A549 (cell line): Measurements from ENCODE around the gene IFT88. TPM values are rescaled to one million over a fixed set of nuclear protein-coding genes. Genes with fewer than 3 reads are reported as not detected.

Experiments used
- ATAC-seq, 2 experiments: fragments of 200-7000 bp in 1 of 2; fragments of >200 bp in 1 of 2; cut with Nextera tagmentation in 1 of 2; cut with Tn5 transposase in 1 of 2; 3 replicates each; pipeline versions ENCODE4 v1.8.0 to v1.9.1; 2018 to 2020; ENCODE audit warnings: mild to moderate bottlenecking in 1 of 2, moderate library complexity in 1 of 2
- CTCF ChIA-PET: fragments of 300-600 bp; sonication (Branson Sonifier 250); formaldehyde crosslinking; extraction: SDS; loops from one replicate; lab custom pipeline; 2021; ENCODE audit warnings: antibody characterized with exemption, inconsistent platforms; lab: Yijun Ruan, JAX
- POLR2A ChIA-PET: fragments of 350-600 bp; formaldehyde crosslinking; extraction: SDS; loops from one replicate; lab custom pipeline; 2021; ENCODE audit warnings: antibody characterized with exemption, inconsistent platforms; lab: Yijun Ruan, JAX
- DNase-seq, 2 experiments: peaks; one replicate each; pipeline versions ENCODE4 v3.0.0 to v3.0.0-alpha.2; 2011 to 2016; ENCODE audit warnings: low read depth in 1 of 2, low spot score in 1 of 2
- FAIRE-seq: peaks from 2 replicates; lab custom pipeline; 2011; peaks lifted over from hg19 to GRCh38; lab: Jason Lieb, UNC
- H3K27ac ChIP-seq, 2 experiments: fragments of >200 bp; sonication (Bioruptor Twin); formaldehyde crosslinking; 3 replicates each; pipeline ENCODE4 v1.5.1; 2016 to 2017
- H3K4me1 ChIP-seq: fragments of >200 bp; sonication (Bioruptor Twin); formaldehyde crosslinking; 3 replicates; pipeline ENCODE4 v1.6.1; 2016
- H3K4me2 ChIP-seq: fragments of >200 bp; sonication (Bioruptor Twin); formaldehyde crosslinking; 3 replicates; pipeline ENCODE4 v1.6.1; 2016
- H3K4me3 ChIP-seq: fragments of >200 bp; sonication (Bioruptor Twin); formaldehyde crosslinking; 3 replicates; pipeline ENCODE4 v1.5.1; 2016
- H3K9me3 ChIP-seq: fragments of >200 bp; sonication (Bioruptor Twin); formaldehyde crosslinking; 3 replicates; pipeline ENCODE4 v1.6.1; 2016
- CEBPB ChIP-seq, 2 experiments: fragments of >200 bp in 1 of 2; sonication (Bioruptor Twin) in 1 of 2; formaldehyde crosslinking in 1 of 2; IDR thresholded peaks; 2 replicates each; pipeline ENCODE4 v1.6.1; 2012 to 2016
- CTCF ChIP-seq: fragments of >200 bp; sonication (Bioruptor Twin); formaldehyde crosslinking; IDR thresholded peaks from 3 replicates; pipeline ENCODE4 v1.5.1; 2016
- E2F6 ChIP-seq: IDR thresholded peaks from 2 replicates; pipeline ENCODE4 v1.6.1; 2012; ENCODE audit warnings: low read depth, borderline replicate concordance
- EP300 ChIP-seq, 2 experiments: fragments of >200 bp; sonication (Bioruptor Twin); formaldehyde crosslinking; IDR thresholded peaks; 2 replicates in 1 of 2; 3 replicates in 1 of 2; pipeline ENCODE4 v1.6.1; 2016 to 2017
- FOSL2 ChIP-seq, 2 experiments: fragments of 450-650 bp in 1 of 2; fragments of >200 bp in 1 of 2; sonication (Bioruptor Twin) in 1 of 2; formaldehyde crosslinking; IDR thresholded peaks; 2 replicates each; pipeline versions ENCODE4 v1.5.0 to v1.6.1; 2016 to 2020; ENCODE audit warnings: mild to moderate bottlenecking in 1 of 2, moderate library complexity in 1 of 2
- GATA3 ChIP-seq: IDR thresholded peaks from 2 replicates; pipeline ENCODE4 v1.6.1; 2012; ENCODE audit warnings: borderline replicate concordance
- HDAC2 ChIP-seq: fragments of 200-600 bp; sonication (generic); IDR thresholded peaks from 2 replicates; pipeline ENCODE4 v1.6.1; 2016
- HEYL ChIP-seq: fragments of 250-450 bp; sonication (Bioruptor Pico); IDR thresholded peaks from 2 replicates; pipeline ENCODE4 v1.8.0; 2021; ENCODE audit warnings: mild to moderate bottlenecking, moderate library complexity
- JUNB ChIP-seq: fragments of >200 bp; sonication (Bioruptor Twin); formaldehyde crosslinking; IDR thresholded peaks from 2 replicates; pipeline ENCODE4 v1.6.1; 2016
- MAFK ChIP-seq: fragments of 450-650 bp; IDR thresholded peaks from 2 replicates; pipeline ENCODE4 v1.6.1; 2014; ENCODE audit not compliant: partially characterized antibody
- NR3C1 ChIP-seq: fragments of >200 bp; sonication (Bioruptor Twin); formaldehyde crosslinking; IDR thresholded peaks from 3 replicates; pipeline ENCODE4 v1.6.1; 2017
- POLR2A ChIP-seq: IDR thresholded peaks from 2 replicates; pipeline ENCODE4 v1.6.1; 2012; ENCODE audit warnings: mild to moderate bottlenecking, low read length
- POLR2AphosphoS2 ChIP-seq: conservative IDR thresholded peaks from 2 replicates; pipeline ENCODE4 v1.6.1; 2012; ENCODE audit warnings: low read length, improper control_type of control experiment, inconsistent platforms
- RARB ChIP-seq: fragments of 250-450 bp; sonication (Bioruptor Pico); IDR thresholded peaks from 2 replicates; pipeline ENCODE4 v1.8.0; 2021; ENCODE audit warnings: mild to moderate bottlenecking, moderate library complexity
- SREBF2 ChIP-seq: fragments of 450-650 bp; IDR thresholded peaks from 2 replicates; pipeline ENCODE4 v1.6.1; 2014; ENCODE audit warnings: mild to moderate bottlenecking, moderate library complexity
- ZC3H11A ChIP-seq: fragments of 450-650 bp; IDR thresholded peaks from 2 replicates; pipeline ENCODE4 v1.6.1; 2014; ENCODE audit warnings: antibody characterized with exemption, mild to moderate bottlenecking
- WGBS: methylation state at CpG from one replicate; pipeline ENCODE4 v1.1.6; 2017; ENCODE audit errors: missing lambda C conversion rate; 5-methylcytosine and 5-hydroxymethylcytosine counted together
- polyA plus RNA-seq, 4 experiments: library from polyadenylated mRNA; depleted of rRNA in 3 of 4; stranded (reverse); fragments of >200 nt; fragmentation: RNase III in 1 of 4; extraction: RNeasy Plus Mini Kit Qiagen cat#74134 plus additional on column Dnase treatment in 1 of 4; gene quantifications; 2 replicates in 3 of 4; 3 replicates in 1 of 4; pipeline ENCODE4 v1.2.3, GENCODE V29; 2011 to 2017
- TF ChIP-seq, protein P1 (sequence below): fragments of 200-600 bp; sonication (generic); IDR thresholded peaks from 2 replicates; pipeline ENCODE4 v1.6.1; 2016; ENCODE audit warnings: antibody characterized with exemption, mild to moderate bottlenecking, moderate library complexity

The IFT88 gene
- polyA plus RNA-seq, 2 of the 4 experiments (the other 2 are of a cell fraction) = 13.2 to 19.1 TPM

DNA sequence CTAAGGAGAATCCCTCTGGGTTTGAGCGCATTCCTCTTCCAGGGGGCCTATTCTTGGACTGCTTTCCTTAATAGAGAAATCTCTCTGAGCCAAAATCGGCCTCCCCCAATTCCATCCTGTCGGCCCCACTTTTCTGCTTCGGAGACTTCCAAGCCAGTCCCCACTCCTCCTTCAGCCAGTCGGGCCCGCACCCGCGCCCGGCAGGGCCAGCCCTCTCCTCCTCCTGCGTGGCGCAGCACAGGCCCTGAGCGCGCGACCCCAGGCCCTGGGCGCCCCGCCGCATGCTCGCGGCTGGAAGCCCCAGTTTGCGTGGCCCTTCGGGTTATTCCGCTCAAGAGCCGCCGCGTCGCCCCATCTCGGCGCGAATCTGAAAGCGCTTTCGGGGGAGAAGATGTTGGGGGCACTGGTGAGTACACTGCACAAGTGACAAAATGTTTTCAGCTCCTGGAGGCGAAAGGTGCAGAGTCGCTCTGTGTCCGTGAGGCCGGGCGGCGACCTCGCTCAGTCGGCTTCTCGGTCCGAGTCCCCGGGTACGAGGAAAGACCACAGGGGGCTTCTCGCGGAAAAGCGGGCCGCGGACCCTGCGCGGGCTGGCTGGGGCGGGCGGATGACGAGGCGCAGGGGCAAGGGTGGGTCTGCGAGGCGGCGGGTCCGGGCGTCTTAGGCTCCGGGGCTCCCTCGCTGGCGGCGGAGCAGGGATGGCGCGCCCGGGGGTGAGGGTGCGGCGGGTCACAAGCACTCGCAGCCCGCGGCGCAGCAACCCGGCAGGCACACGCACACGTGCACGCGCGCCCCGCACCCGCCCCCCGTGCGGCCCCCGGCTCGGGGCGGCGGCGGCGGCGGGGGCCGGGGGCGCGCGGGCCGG lies 136.2 kb downstream of the IFT88 start, which contains the start of gene IL17D:
IL17D (plus strand) TSS at position 785 of the 865 bp plus-strand sequence. CDS start 303 bp downstream, outside the sequence.
- ChIA-PET POLR2A (interaction anchor here (0.7 kb wide), 2 partner anchors 31 to 283 kb away, joined by 4 to 8 read pairs; no protein-coding TSS in a partner anchor), CTCF (interaction anchor here (0.6 to 1.5 kb wide), 11 partner anchors 11 to 566 kb away, joined by 3 to 4 read pairs (median 3); no protein-coding TSS in a partner anchor)
- ATAC-seq (peak; percentile 45 to 53; a peak in 5 of 6 replicates), FAIRE-seq (no peak), DNase-seq (no peak)
- Histone ChIP-seq H3K9me3 (no peaks in the 10 kb centered on the region), H3K4me3 (peak within 1 kb of the TSS; percentile 63), H3K4me1 (peaks cover 10% of the 10 kb centered on the region), H3K4me2 (peak within 1 kb of the TSS; percentile 80), H3K27ac (peak within 1 kb of the TSS; percentile 62 to 96)
- TF ChIP-seq JUNB = no peak
- no peak for TF ChIP-seq RARB (CRISPR knock-in tag)
- peak; percentile 23; the same call in 1 of the 2 replicates for TF ChIP-seq E2F6
- TF ChIP-seq NR3C1 = no peak
- TF ChIP-seq POLR2AphosphoS2 = no peak
- WGBS = 13% methylated on average over 9 of the region's 94 CpGs

GRCh38 chr13:20703780-20704458 lies 137.0 kb downstream of the IFT88 start:
- ChIA-PET POLR2A (interaction anchor here (0.7 kb wide), 2 partner anchors 32 to 284 kb away, joined by 4 to 8 read pairs; no protein-coding TSS in a partner anchor), CTCF (interaction anchor here (0.6 to 1.5 kb wide), 10 partner anchors 12 to 566 kb away, joined by 3 to 4 read pairs (median 3); no protein-coding TSS in a partner anchor)
- Histone ChIP-seq H3K4me1 (peaks cover 10% of the 10 kb centered on the region), H3K27ac (peak overlapping the region; percentile 62 to 96; a peak in 5 of 6 replicates), H3K9me3 (no peaks in the 10 kb centered on the region), H3K4me3 (peak overlapping the region; percentile 63)
- FAIRE-seq = no peak
- no CpG with 5 or more reads among the region's 98 CpGs for WGBS
- TF ChIP-seq MAFK (no peak), SREBF2 (no peak), ZC3H11A (no peak), JUNB (no peak), HDAC2 (no peak), FOSL2 (IDR thresholded peaks at IDR 0.05) (no peak), FOSL2 (CRISPR knock-in tag; IDR thresholded peaks at IDR 0.05) (no peak), CEBPB (IDR thresholded peaks at IDR 0.05) (no peak), GATA3 (no peak), HEYL (CRISPR knock-in tag) (no peak), RARB (CRISPR knock-in tag) (no peak), E2F6 (no peak), POLR2A (0 out of 2 replicates have a peak, but pooled peaks have one; percentile 17), CTCF (peak; percentile 19; the same call in 2 of the 3 replicates), EP300 (IDR thresholded peaks at IDR 0.05) (no peak)
- TF ChIP-seq, protein P1, sequence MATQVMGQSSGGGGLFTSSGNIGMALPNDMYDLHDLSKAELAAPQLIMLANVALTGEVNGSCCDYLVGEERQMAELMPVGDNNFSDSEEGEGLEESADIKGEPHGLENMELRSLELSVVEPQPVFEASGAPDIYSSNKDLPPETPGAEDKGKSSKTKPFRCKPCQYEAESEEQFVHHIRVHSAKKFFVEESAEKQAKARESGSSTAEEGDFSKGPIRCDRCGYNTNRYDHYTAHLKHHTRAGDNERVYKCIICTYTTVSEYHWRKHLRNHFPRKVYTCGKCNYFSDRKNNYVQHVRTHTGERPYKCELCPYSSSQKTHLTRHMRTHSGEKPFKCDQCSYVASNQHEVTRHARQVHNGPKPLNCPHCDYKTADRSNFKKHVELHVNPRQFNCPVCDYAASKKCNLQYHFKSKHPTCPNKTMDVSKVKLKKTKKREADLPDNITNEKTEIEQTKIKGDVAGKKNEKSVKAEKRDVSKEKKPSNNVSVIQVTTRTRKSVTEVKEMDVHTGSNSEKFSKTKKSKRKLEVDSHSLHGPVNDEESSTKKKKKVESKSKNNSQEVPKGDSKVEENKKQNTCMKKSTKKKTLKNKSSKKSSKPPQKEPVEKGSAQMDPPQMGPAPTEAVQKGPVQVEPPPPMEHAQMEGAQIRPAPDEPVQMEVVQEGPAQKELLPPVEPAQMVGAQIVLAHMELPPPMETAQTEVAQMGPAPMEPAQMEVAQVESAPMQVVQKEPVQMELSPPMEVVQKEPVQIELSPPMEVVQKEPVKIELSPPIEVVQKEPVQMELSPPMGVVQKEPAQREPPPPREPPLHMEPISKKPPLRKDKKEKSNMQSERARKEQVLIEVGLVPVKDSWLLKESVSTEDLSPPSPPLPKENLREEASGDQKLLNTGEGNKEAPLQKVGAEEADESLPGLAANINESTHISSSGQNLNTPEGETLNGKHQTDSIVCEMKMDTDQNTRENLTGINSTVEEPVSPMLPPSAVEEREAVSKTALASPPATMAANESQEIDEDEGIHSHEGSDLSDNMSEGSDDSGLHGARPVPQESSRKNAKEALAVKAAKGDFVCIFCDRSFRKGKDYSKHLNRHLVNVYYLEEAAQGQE = no peak
- TF ChIP-seq, all 56 proteins: peak for 2
- peak; percentile 70 to 75 for DNase-seq
- H3K4me2 ChIP-seq = peak overlapping the region; percentile 80; the same call in 2 of the 3 replicates
- ATAC-seq = peak; percentile 91 to 95
